ENCODE results near the gene TC2N. TPM values are rescaled to one million over a fixed set of nuclear protein-coding genes. Genes with fewer than 3 reads are reported as not detected.

TC2N gene
- total and polyA plus RNA-seq, 4 donors, result 0.62 to 6.4 (median 1.6) TPM

DNA sequence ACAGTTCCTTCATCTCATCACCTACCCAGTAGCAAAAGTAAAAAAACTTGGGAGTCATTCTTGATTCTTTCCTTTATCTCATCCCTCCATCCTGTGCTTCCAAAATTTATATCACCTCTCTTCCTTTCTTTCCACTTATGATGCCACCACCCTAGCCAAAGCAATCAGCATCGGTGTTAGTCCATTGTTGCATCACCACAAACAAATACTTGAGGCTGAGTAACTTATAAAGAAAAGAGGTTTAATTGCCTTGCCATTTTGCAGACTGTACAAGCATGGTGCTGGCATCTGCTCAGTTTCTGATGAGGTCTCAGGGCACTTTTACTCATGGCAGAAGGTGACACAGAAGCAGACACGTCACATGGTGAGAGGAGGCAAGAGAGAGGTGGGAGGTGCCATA, 115.6 kb downstream of the TC2N start:
- Histone ChIP-seq H3K9me3 (ENCODE audit: control insufficient read depth in 4 of 4, low read length in 3 of 4) (no peaks in the 10 kb centered on the region), H3K27ac (ENCODE audit: low read depth in 1 of 2, low read length in 2 of 2) (no peak overlapping the region), H3K36me3 (ENCODE audit: control insufficient read depth in 4 of 4, insufficient read depth in 3 of 4, low read depth in 1 of 4, low read length in 3 of 4) (no peaks in the 10 kb centered on the region), H3K27me3 (ENCODE audit: control insufficient read depth in 4 of 4, insufficient read depth in 4 of 4, low read length in 3 of 4) (no peaks in the 10 kb centered on the region), H3K9ac (ENCODE audit: low read depth in 1 of 2, low read length in 2 of 2) (no peak overlapping the region), H3K4me1 (ENCODE audit: control insufficient read depth in 4 of 4, insufficient read depth in 4 of 4, low read length in 3 of 4) (peaks cover 0 to 5% (median 3%) of the 10 kb centered on the region in 4 donors), H3K4me3 (ENCODE audit: low read depth in 1 of 3, low read length in 3 of 3) (no peak overlapping the region)
- TF ChIP-seq, protein P1, sequence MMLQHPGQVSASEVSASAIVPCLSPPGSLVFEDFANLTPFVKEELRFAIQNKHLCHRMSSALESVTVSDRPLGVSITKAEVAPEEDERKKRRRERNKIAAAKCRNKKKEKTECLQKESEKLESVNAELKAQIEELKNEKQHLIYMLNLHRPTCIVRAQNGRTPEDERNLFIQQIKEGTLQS (IDR thresholded peaks at IDR 0.05), result no peak
- TF ChIP-seq GABPA (IDR thresholded peaks at IDR 0.05 in 1 of 2, conservative IDR thresholded peaks at IDR 0.05 in 1 of 2) (no peak), FOXA2 (IDR thresholded peaks at IDR 0.05) (no peak), SP1 (IDR thresholded peaks at IDR 0.05) (no peak), HNF4A (conservative IDR thresholded peaks at IDR 0.05) (no peak), RAD21 (IDR thresholded peaks at IDR 0.05) (no peak), FOXA1 (IDR thresholded peaks at IDR 0.05) (no peak), RXRA (IDR thresholded peaks at IDR 0.05) (no peak), EGR1 (IDR thresholded peaks at IDR 0.05; ENCODE audit: low read depth in 2 of 2) (no peak), NR2F2 (IDR thresholded peaks at IDR 0.05) (no peak), TAF1 (conservative IDR thresholded peaks at IDR 0.05) (no peak), HNF4G (IDR thresholded peaks at IDR 0.05) (no peak), JUND (IDR thresholded peaks at IDR 0.05) (no peak), YY1 (IDR thresholded peaks at IDR 0.05) (no peak)
- TF ChIP-seq, protein P2, sequence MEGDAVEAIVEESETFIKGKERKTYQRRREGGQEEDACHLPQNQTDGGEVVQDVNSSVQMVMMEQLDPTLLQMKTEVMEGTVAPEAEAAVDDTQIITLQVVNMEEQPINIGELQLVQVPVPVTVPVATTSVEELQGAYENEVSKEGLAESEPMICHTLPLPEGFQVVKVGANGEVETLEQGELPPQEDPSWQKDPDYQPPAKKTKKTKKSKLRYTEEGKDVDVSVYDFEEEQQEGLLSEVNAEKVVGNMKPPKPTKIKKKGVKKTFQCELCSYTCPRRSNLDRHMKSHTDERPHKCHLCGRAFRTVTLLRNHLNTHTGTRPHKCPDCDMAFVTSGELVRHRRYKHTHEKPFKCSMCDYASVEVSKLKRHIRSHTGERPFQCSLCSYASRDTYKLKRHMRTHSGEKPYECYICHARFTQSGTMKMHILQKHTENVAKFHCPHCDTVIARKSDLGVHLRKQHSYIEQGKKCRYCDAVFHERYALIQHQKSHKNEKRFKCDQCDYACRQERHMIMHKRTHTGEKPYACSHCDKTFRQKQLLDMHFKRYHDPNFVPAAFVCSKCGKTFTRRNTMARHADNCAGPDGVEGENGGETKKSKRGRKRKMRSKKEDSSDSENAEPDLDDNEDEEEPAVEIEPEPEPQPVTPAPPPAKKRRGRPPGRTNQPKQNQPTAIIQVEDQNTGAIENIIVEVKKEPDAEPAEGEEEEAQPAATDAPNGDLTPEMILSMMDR (IDR thresholded peaks at IDR 0.05; ENCODE audit: low read depth, low read length, missing input control), result no peak
- TF ChIP-seq, protein P3, sequence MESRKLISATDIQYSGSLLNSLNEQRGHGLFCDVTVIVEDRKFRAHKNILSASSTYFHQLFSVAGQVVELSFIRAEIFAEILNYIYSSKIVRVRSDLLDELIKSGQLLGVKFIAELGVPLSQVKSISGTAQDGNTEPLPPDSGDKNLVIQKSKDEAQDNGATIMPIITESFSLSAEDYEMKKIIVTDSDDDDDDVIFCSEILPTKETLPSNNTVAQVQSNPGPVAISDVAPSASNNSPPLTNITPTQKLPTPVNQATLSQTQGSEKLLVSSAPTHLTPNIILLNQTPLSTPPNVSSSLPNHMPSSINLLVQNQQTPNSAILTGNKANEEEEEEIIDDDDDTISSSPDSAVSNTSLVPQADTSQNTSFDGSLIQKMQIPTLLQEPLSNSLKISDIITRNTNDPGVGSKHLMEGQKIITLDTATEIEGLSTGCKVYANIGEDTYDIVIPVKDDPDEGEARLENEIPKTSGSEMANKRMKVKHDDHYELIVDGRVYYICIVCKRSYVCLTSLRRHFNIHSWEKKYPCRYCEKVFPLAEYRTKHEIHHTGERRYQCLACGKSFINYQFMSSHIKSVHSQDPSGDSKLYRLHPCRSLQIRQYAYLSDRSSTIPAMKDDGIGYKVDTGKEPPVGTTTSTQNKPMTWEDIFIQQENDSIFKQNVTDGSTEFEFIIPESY (IDR thresholded peaks at IDR 0.05), result no peak
- TF ChIP-seq, protein P4, sequence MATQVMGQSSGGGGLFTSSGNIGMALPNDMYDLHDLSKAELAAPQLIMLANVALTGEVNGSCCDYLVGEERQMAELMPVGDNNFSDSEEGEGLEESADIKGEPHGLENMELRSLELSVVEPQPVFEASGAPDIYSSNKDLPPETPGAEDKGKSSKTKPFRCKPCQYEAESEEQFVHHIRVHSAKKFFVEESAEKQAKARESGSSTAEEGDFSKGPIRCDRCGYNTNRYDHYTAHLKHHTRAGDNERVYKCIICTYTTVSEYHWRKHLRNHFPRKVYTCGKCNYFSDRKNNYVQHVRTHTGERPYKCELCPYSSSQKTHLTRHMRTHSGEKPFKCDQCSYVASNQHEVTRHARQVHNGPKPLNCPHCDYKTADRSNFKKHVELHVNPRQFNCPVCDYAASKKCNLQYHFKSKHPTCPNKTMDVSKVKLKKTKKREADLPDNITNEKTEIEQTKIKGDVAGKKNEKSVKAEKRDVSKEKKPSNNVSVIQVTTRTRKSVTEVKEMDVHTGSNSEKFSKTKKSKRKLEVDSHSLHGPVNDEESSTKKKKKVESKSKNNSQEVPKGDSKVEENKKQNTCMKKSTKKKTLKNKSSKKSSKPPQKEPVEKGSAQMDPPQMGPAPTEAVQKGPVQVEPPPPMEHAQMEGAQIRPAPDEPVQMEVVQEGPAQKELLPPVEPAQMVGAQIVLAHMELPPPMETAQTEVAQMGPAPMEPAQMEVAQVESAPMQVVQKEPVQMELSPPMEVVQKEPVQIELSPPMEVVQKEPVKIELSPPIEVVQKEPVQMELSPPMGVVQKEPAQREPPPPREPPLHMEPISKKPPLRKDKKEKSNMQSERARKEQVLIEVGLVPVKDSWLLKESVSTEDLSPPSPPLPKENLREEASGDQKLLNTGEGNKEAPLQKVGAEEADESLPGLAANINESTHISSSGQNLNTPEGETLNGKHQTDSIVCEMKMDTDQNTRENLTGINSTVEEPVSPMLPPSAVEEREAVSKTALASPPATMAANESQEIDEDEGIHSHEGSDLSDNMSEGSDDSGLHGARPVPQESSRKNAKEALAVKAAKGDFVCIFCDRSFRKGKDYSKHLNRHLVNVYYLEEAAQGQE (IDR thresholded peaks at IDR 0.05), result no peak
- TF ChIP-seq, protein P5, sequence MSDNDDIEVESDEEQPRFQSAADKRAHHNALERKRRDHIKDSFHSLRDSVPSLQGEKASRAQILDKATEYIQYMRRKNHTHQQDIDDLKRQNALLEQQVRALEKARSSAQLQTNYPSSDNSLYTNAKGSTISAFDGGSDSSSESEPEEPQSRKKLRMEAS (IDR thresholded peaks at IDR 0.05), result no peak
- DNase-seq (ENCODE audit: low spot score), result no peak
- 66% methylated on average over 2 of the region's 2 CpGs for WGBS
